SU-DHL-6 (cell line): ENCODE results near the gene LYVE1.

ENCODE experiments used
- H2AFZ ChIP-seq: fragments of 200-600 bp; sonication (generic); 2 replicates; pipeline ENCODE4 v1.6.1; 2014; ENCODE audit warnings: low read depth, mild to moderate bottlenecking, moderate library complexity, mixed read lengths, antibody characterized with exemption, low read length; ENCODE audit not compliant: severe bottlenecking
- H3F3A ChIP-seq: fragments of 200-600 bp; shearing (Covaris generic); 2 replicates; pipeline ENCODE4 v1.6.0; 2016; ENCODE audit warnings: antibody characterized with exemption, mild to moderate bottlenecking; ENCODE audit not compliant: insufficient read depth
- H3K27ac ChIP-seq: fragments of 200-600 bp; sonication (generic); 2 replicates; pipeline ENCODE4 v1.5.1; 2016; ENCODE audit warnings: low read depth, mild to moderate bottlenecking, low read length, moderate library complexity, mixed read lengths
- H3K27me3 ChIP-seq: fragments of 200-600 bp; sonication (generic), shearing (Covaris generic); 2 replicates; pipeline ENCODE4 v1.6.0; 2014; ENCODE audit warnings: mild to moderate bottlenecking, low read length
- H3K36me3 ChIP-seq: fragments of 200-600 bp; sonication (generic); 2 replicates; pipeline ENCODE4 v1.6.1; 2014; ENCODE audit warnings: mild to moderate bottlenecking, low read length, mixed read lengths
- H3K4me2 ChIP-seq: fragments of 300-600, 200-600 bp; shearing (Covaris generic), sonication (generic); 2 replicates; pipeline ENCODE4 v1.6.0; 2014; ENCODE audit warnings: low read length, low read depth, mild to moderate bottlenecking; ENCODE audit not compliant: poor library complexity, severe bottlenecking
- H3K4me3 ChIP-seq: fragments of 200-600 bp; sonication (generic); 2 replicates; pipeline ENCODE4 v1.5.1; 2014; ENCODE audit warnings: antibody characterized with exemption, low read length, mild to moderate bottlenecking, mixed read lengths; ENCODE audit not compliant: insufficient read depth, poor library complexity, severe bottlenecking
- H3K79me2 ChIP-seq: fragments of 200-600 bp; sonication (generic); 2 replicates; pipeline ENCODE4 v1.6.1; 2014; ENCODE audit warnings: mild to moderate bottlenecking, low read length, moderate library complexity; ENCODE audit not compliant: insufficient read depth
- H3K9ac ChIP-seq: fragments of 200-600 bp; sonication (generic); 2 replicates; pipeline ENCODE4 v1.7.0; 2014; ENCODE audit warnings: mild to moderate bottlenecking, low read length
- H3K9me2 ChIP-seq: fragments of 200-600 bp; sonication (generic); replicated peaks from 2 replicates; pipeline ENCODE4 v1.6.1; 2014; ENCODE audit warnings: low read length; ENCODE audit not compliant: insufficient read depth
- H3K9me3 ChIP-seq: fragments of 200-600 bp; sonication (generic); 2 replicates; pipeline ENCODE4 v1.6.1; 2014; ENCODE audit warnings: low read length, mixed read lengths; ENCODE audit not compliant: insufficient read depth
- H4K20me1 ChIP-seq: fragments of 200-600 bp; sonication (generic); 2 replicates; pipeline ENCODE4 v1.6.1; 2014; ENCODE audit warnings: low read depth, mild to moderate bottlenecking, antibody characterized with exemption, low read length, moderate library complexity, mixed read lengths
- CTCF ChIP-seq: fragments of 200-600 bp; sonication (generic); IDR thresholded peaks from one replicate; pipeline ENCODE4 v1.5.1; 2017; ENCODE audit warnings: antibody characterized with exemption, mild to moderate bottlenecking, low read length, moderate library complexity; ENCODE audit not compliant: insufficient read depth, poor library complexity, severe bottlenecking
- EZH2phosphoT487 ChIP-seq: fragments of 200-600 bp; sonication (generic), shearing (Covaris generic); conservative IDR thresholded peaks from 2 replicates; pipeline ENCODE4 v1.6.1; 2018; ENCODE audit warnings: mild to moderate bottlenecking, antibody characterized with exemption, low read length, moderate library complexity, mixed read lengths

The LYVE1 gene

GRCh38 chr11:10580623-10581022 lies 12.2 kb upstream of the LYVE1 start:
- Histone ChIP-seq H3K9me2 (no peaks in the 10 kb centered on the region), H3K9ac (no peak overlapping the region), H3F3A (no peaks in the 10 kb centered on the region)

GRCh38 chr11:10579700-10580099 lies 11.2 kb upstream of the LYVE1 start:
- Histone ChIP-seq H3K27me3 (no peaks in the 10 kb centered on the region), H3K9ac (no peak overlapping the region), H3K4me2 (no peak overlapping the region), H3K9me3 (no peaks in the 10 kb centered on the region), H2AFZ (no peak overlapping the region), H3K36me3 (no peaks in the 10 kb centered on the region), H3F3A (no peaks in the 10 kb centered on the region), H4K20me1 (no peaks in the 10 kb centered on the region), H3K79me2 (no peaks in the 10 kb centered on the region), H3K9me2 (no peaks in the 10 kb centered on the region), H3K27ac (no peak overlapping the region), H3K4me3 (no peak overlapping the region)
- no peak for TF ChIP-seq EZH2phosphoT487
- no peak for TF ChIP-seq CTCF

More at GRCh38 chr11:10580623-10581022, 12.2 kb upstream of the LYVE1 start:
- no peak overlapping the region for H3K27ac ChIP-seq
- no peaks in the 10 kb centered on the region for H3K36me3 ChIP-seq
- H3K4me3 ChIP-seq = no peak overlapping the region
- H3K4me2 ChIP-seq = no peak overlapping the region
- no peaks in the 10 kb centered on the region for H4K20me1 ChIP-seq
- H3K27me3 ChIP-seq = no peaks in the 10 kb centered on the region
- no peak overlapping the region for H2AFZ ChIP-seq
- H3K9me3 ChIP-seq = no peaks in the 10 kb centered on the region
- no peaks in the 10 kb centered on the region for H3K79me2 ChIP-seq
- no peak for TF ChIP-seq CTCF
- no peak for TF ChIP-seq EZH2phosphoT487

- Histone ChIP-seq H3K36me3 (no peaks in the 10 kb centered on the region), H3K4me3 (no peak overlapping the region), H4K20me1 (no peaks in the 10 kb centered on the region), H3K79me2 (no peaks in the 10 kb centered on the region), H3K4me2 (no peak overlapping the region), H3K27ac (no peak overlapping the region), H2AFZ (no peak overlapping the region), H3K9ac (no peak overlapping the region), H3K27me3 (no peaks in the 10 kb centered on the region), H3F3A (no peaks in the 10 kb centered on the region), H3K9me2 (no peaks in the 10 kb centered on the region), H3K9me3 (no peaks in the 10 kb centered on the region)
- TF ChIP-seq EZH2phosphoT487 (no peak), CTCF (no peak)
These were observed 7.6 kb upstream of the LYVE1 start for GRCh38 chr11:10576035-10576398.
